SU-DHL-6 (cell line): ENCODE results near the gene SBNO2.

Experiments used
- H2AFZ ChIP-seq: fragments of 200-600 bp; sonication (generic); 2 replicates; pipeline ENCODE4 v1.6.1; 2014; ENCODE audit warnings: low read depth, mild to moderate bottlenecking, moderate library complexity, mixed read lengths, antibody characterized with exemption, low read length; ENCODE audit not compliant: severe bottlenecking
- H3F3A ChIP-seq: fragments of 200-600 bp; shearing (Covaris generic); 2 replicates; pipeline ENCODE4 v1.6.0; 2016; ENCODE audit warnings: antibody characterized with exemption, mild to moderate bottlenecking; ENCODE audit not compliant: insufficient read depth
- H3K27ac ChIP-seq: fragments of 200-600 bp; sonication (generic); 2 replicates; pipeline ENCODE4 v1.5.1; 2016; ENCODE audit warnings: low read depth, mild to moderate bottlenecking, low read length, moderate library complexity, mixed read lengths
- H3K27me3 ChIP-seq: fragments of 200-600 bp; sonication (generic), shearing (Covaris generic); 2 replicates; pipeline ENCODE4 v1.6.0; 2014; ENCODE audit warnings: mild to moderate bottlenecking, low read length
- H3K36me3 ChIP-seq: fragments of 200-600 bp; sonication (generic); 2 replicates; pipeline ENCODE4 v1.6.1; 2014; ENCODE audit warnings: mild to moderate bottlenecking, low read length, mixed read lengths
- H3K4me2 ChIP-seq: fragments of 300-600, 200-600 bp; shearing (Covaris generic), sonication (generic); 2 replicates; pipeline ENCODE4 v1.6.0; 2014; ENCODE audit warnings: low read length, low read depth, mild to moderate bottlenecking; ENCODE audit not compliant: poor library complexity, severe bottlenecking
- H3K4me3 ChIP-seq: fragments of 200-600 bp; sonication (generic); 2 replicates; pipeline ENCODE4 v1.5.1; 2014; ENCODE audit warnings: antibody characterized with exemption, low read length, mild to moderate bottlenecking, mixed read lengths; ENCODE audit not compliant: insufficient read depth, poor library complexity, severe bottlenecking
- H3K79me2 ChIP-seq: fragments of 200-600 bp; sonication (generic); 2 replicates; pipeline ENCODE4 v1.6.1; 2014; ENCODE audit warnings: mild to moderate bottlenecking, low read length, moderate library complexity; ENCODE audit not compliant: insufficient read depth
- H3K9ac ChIP-seq: fragments of 200-600 bp; sonication (generic); 2 replicates; pipeline ENCODE4 v1.7.0; 2014; ENCODE audit warnings: mild to moderate bottlenecking, low read length
- H3K9me2 ChIP-seq: fragments of 200-600 bp; sonication (generic); replicated peaks from 2 replicates; pipeline ENCODE4 v1.6.1; 2014; ENCODE audit warnings: low read length; ENCODE audit not compliant: insufficient read depth
- H3K9me3 ChIP-seq: fragments of 200-600 bp; sonication (generic); 2 replicates; pipeline ENCODE4 v1.6.1; 2014; ENCODE audit warnings: low read length, mixed read lengths; ENCODE audit not compliant: insufficient read depth
- H4K20me1 ChIP-seq: fragments of 200-600 bp; sonication (generic); 2 replicates; pipeline ENCODE4 v1.6.1; 2014; ENCODE audit warnings: low read depth, mild to moderate bottlenecking, antibody characterized with exemption, low read length, moderate library complexity, mixed read lengths
- CTCF ChIP-seq: fragments of 200-600 bp; sonication (generic); IDR thresholded peaks from one replicate; pipeline ENCODE4 v1.5.1; 2017; ENCODE audit warnings: antibody characterized with exemption, mild to moderate bottlenecking, low read length, moderate library complexity; ENCODE audit not compliant: insufficient read depth, poor library complexity, severe bottlenecking
- EZH2phosphoT487 ChIP-seq: fragments of 200-600 bp; sonication (generic), shearing (Covaris generic); conservative IDR thresholded peaks from 2 replicates; pipeline ENCODE4 v1.6.1; 2018; ENCODE audit warnings: mild to moderate bottlenecking, antibody characterized with exemption, low read length, moderate library complexity, mixed read lengths

SBNO2 gene

GRCh38 chr19:1082928-1083816 lies 90.9 kb downstream of the SBNO2 start:
- Histone ChIP-seq H3K4me3 (no peak overlapping the region), H2AFZ (no peak overlapping the region), H3K4me2 (no peak overlapping the region), H3K79me2 (no peaks in the 10 kb centered on the region), H3K9me2 (no peaks in the 10 kb centered on the region), H3K9ac (no peak overlapping the region), H3F3A (peaks cover 25% of the 10 kb centered on the region), H4K20me1 (no peaks in the 10 kb centered on the region), H3K9me3 (no peaks in the 10 kb centered on the region), H3K27me3 (no peaks in the 10 kb centered on the region), H3K27ac (no peak overlapping the region), H3K36me3 (no peaks in the 10 kb centered on the region)
- TF ChIP-seq EZH2phosphoT487 = no peak
- TF ChIP-seq CTCF = no peak

GRCh38 chr19:1082165-1082927 lies 91.7 kb downstream of the SBNO2 start:
- no peak overlapping the region for H3K4me3 ChIP-seq
- no peak overlapping the region for H3K4me2 ChIP-seq
- TF ChIP-seq EZH2phosphoT487 (no peak), CTCF (no peak)
- no peaks in the 10 kb centered on the region for H3K9me3 ChIP-seq
- H3K9ac ChIP-seq = no peak overlapping the region
- no peaks in the 10 kb centered on the region for H3K79me2 ChIP-seq
- no peaks in the 10 kb centered on the region for H4K20me1 ChIP-seq
- H3F3A ChIP-seq = peaks cover 17% of the 10 kb centered on the region
- H3K27ac ChIP-seq = no peak overlapping the region
- H3K27me3 ChIP-seq = no peaks in the 10 kb centered on the region
- H2AFZ ChIP-seq = no peak overlapping the region
- H3K9me2 ChIP-seq = no peaks in the 10 kb centered on the region
- no peaks in the 10 kb centered on the region for H3K36me3 ChIP-seq

- Histone ChIP-seq H3K4me2 (no peak overlapping the region), H3K79me2 (no peaks in the 10 kb centered on the region), H3K9ac (no peak overlapping the region), H3K4me3 (no peak overlapping the region), H3K36me3 (no peaks in the 10 kb centered on the region), H3F3A (peaks cover 14% of the 10 kb centered on the region), H2AFZ (no peak overlapping the region), H3K27me3 (no peaks in the 10 kb centered on the region), H3K27ac (no peak overlapping the region), H4K20me1 (no peaks in the 10 kb centered on the region), H3K9me2 (no peaks in the 10 kb centered on the region), H3K9me3 (no peaks in the 10 kb centered on the region)
- TF ChIP-seq CTCF (no peak), EZH2phosphoT487 (no peak)
Measured at GRCh38 chr19:1081301-1082164, 92.5 kb downstream of the SBNO2 start.
